ENCODE results near the gene COPS7B.
"Not testable (repeated sequence)": the region's sequence is repeated elsewhere in the genome, so short reads cannot be mapped to it uniquely, and the experiment has no call there.

Gene COPS7B

DNA sequence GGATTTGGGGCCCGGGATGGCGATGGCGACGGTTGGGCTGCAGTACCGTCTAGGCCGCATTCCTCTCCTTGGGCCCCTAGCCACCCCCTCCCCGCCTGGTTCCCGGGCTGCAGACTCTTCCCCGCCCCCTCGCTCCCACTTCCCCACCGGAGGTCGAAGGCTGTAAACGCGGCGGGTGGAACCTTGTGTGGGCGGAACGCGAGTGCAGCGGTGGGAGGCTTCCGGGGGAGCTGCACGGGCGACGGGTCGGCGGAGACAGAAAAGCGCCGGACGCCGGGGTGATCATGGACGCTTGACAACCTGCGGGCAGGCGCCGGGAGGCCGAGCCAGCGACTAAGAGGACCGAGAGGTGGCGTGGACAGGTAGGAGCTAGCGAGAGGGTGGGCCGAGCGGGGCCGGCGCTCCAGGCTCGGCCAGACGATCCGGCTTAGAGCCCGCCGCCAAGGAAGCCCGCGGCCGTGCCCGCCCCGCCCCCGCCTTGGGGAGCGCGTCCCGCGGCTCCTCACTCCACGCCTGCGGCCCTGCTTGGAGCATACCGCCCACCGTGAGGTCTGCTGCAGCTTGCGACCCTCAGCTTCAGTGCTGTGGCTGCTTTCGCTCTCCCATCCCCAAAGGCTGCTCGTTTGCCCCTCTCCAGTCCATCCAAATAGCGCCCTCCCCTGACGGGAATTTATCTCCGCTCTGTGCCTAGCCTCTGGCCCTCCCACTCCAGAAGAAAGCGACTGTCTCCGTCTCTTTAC lies at the start of gene COPS7B:
COPS7B (plus strand) TSS at position 269 of the 740 bp plus-strand sequence. CDS start 2,126 bp downstream, outside the sequence.
- TF ChIP-seq, protein P1, sequence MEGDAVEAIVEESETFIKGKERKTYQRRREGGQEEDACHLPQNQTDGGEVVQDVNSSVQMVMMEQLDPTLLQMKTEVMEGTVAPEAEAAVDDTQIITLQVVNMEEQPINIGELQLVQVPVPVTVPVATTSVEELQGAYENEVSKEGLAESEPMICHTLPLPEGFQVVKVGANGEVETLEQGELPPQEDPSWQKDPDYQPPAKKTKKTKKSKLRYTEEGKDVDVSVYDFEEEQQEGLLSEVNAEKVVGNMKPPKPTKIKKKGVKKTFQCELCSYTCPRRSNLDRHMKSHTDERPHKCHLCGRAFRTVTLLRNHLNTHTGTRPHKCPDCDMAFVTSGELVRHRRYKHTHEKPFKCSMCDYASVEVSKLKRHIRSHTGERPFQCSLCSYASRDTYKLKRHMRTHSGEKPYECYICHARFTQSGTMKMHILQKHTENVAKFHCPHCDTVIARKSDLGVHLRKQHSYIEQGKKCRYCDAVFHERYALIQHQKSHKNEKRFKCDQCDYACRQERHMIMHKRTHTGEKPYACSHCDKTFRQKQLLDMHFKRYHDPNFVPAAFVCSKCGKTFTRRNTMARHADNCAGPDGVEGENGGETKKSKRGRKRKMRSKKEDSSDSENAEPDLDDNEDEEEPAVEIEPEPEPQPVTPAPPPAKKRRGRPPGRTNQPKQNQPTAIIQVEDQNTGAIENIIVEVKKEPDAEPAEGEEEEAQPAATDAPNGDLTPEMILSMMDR (conservative IDR thresholded peaks at IDR 0.05), result peak; percentile 63
- peak; percentile 74 for TF ChIP-seq ZFX (IDR thresholded peaks at IDR 0.05)
- H3K27ac ChIP-seq, result peak within 1 kb of the TSS; percentile 77

DNA sequence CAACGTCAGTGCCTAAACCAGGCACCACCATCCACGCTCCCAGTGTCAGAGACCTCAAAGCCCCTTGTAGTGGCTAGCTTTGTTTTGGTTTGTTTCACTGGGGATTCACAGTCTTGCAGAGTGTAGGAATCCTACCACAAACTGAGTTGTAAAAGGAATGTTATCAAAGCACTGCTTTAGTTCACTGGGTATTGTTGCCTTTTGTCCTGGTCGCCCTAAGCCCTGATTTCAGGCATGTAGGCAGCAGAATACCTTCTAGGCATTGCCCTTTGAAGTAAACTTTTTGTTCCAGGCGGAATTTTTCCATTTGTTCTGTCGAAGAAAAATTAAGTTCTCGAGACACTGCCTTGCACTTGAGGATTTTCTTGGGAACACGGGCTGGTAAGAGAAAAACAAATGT lies 48.5 kb upstream of the COPS7B start:
- TF ChIP-seq, protein P1 (conservative IDR thresholded peaks at IDR 0.05), result no peak
- no peak for TF ChIP-seq ZFX (IDR thresholded peaks at IDR 0.05)
- no peak overlapping the region for H3K27ac ChIP-seq

DNA sequence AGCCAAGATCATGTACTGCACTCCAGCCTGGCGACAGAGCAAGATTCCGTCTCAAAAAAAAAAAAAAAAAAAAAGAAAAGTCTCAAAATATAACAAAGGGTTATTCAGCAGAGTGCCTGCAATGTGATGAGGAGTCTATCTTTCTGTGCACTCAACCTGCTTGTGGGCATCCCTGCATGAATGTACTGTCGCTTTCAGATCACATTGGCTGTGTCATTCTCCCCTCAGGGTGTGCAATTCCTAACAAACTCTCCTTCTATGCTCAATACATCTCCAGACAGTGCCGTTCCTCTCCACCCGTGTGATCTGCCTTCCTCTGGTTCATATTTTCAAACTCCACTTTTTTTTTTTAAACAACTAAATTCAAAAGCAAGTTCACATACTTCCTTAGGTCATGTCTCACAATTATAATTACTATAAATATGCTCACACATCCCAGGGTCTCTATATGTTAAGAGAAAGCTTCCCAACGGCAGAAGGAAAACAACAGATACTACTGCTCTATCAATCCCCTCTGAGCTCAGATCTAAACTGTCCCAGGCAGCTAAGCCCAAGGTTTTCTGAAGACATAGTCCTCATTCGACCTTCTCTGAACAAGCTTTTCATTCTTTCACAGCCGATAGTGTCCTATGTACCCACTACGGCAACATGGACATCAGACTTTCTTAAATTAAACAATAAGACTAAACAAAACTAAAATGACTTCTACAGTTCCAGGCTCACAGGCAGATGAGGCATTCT lies 42.7 kb upstream of the COPS7B start:
- TF ChIP-seq, protein P1 (conservative IDR thresholded peaks at IDR 0.05), result no peak
- TF ChIP-seq ZFX (IDR thresholded peaks at IDR 0.05), result no peak
- H3K27ac ChIP-seq, result no peak overlapping the region

DNA sequence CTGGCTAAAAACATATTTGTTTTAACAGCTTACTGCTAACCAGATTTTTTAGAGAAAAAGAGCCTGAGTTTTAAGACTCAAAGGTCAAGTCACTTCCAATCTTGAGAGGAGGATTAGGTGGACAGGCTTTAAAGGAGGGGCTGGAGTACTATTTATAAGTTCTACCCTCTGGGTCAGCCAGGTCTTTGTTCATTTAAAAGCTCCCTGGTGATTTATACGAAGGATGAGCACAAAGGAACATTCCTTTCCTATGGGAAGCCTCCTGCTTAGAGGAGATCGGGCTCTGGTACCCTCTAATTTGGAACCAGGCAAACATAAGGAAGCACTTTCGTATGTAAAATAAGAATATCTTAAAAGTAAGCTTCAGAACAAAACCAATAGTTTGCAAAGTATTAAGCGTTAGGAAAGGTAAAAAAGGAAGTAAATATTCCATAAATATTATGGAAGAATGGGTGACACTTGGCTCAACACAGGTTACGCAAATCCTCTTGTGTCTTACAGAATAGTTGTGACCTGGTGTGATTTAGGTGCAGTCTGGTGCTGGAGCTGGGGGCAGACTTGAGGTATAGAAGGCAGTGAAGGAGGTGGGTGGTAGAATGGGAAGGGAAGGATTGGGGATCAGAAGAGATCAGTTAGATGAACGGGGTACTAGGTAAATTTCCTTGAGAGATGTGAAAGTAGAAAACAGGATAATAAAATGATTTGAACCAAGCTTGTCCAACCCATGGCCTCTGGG lies 40.8 kb upstream of the COPS7B start:
- TF ChIP-seq, protein P1 (conservative IDR thresholded peaks at IDR 0.05), result no peak
- no peak for TF ChIP-seq ZFX (IDR thresholded peaks at IDR 0.05)

DNA sequence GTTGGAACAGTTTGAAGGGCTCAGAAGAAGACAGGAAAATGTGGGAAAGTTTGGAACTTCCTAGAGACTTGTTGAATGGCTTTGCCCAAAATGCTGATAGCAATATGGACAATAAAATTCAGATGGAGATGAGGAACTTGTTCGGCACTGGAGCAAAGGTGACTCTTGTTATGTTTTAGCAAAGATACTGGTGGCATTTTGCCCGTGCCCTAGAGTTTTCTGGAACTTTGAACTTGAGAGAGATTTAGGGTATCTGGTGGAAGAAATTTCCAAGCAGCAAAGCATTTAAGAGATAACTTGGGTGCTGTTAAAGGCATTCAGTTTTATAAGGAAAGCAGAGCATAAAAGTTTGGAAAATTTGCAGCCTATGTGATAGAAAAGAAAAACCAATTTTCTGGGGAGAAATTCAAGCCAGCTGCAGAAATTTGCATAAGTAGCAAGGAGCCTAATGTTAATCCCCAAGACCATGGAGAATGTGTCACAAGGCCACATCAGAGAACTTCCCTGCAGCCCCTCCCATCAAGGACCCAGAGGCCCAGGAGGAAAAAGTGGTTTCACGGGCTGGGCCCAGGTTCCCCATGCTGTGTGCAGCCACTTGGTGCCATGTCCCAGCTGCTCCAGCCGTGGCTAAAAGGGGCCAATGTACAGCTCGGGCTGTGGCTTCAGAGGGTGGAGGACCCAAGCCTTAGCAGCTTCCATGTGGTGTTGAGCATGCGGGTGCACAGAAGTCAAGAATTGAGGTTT lies 37.9 kb upstream of the COPS7B start:
- H3K27ac ChIP-seq, result not testable (repeated sequence)

More for the DNA sequence above, 40.8 kb upstream of the COPS7B start:
- no peak overlapping the region for H3K27ac ChIP-seq

DNA sequence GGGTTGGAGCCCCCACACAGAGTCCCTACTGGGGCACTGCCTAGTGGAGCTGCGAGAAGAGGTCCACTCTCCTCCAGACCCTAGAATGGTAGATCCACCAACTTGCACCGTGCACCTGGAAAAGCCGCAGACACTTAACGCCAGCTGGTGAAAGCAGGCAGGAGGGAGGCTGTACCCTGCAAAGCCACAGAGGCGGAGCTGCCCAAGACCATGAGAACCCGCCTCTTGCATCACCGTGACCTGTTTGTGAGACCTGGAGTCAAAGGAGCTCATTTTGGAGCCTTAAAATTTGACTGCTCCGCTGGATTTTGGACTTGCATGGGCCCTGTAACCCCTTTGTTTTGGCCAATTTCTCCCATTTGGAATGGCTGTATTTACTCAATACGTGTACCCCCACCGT lies 37.2 kb upstream of the COPS7B start:
- not testable (repeated sequence) for H3K27ac ChIP-seq

DNA sequence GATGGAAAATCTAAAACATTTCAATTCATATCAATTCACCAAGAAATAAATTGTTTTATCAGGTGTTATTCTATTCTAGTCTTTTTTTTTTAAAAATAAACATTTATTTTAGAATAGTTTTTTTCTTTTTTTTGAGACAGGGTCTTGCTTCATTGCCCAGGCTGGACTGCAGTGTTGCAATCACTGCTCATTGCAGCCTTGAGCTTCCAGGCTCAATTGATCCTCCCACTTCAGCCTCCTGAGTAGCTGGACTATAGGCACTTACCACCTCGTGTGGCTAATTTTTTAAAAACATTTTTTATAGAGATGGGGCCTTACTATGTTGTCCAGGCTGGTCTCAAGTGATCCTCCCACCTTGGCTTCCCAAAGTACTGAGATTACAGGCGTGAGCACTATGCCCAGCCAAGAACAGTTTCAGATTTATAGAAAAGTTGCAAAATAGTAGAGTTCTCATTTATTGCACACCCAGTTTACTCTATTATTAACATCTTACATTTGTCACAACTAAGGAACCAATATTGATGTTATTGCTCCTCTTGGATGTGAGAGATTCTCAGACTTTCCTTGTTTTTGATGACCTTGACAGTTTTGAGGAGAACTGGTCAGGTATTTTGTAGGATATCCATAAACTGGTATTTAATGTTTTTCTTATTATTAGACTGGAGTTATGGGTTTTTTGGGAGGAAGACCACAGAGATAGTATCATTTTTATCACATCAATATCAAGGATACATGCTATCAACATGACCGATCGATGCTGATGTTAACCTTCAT lies 35.0 kb upstream of the COPS7B start:
- TF ChIP-seq ZFX (IDR thresholded peaks at IDR 0.05), result no peak
- TF ChIP-seq, protein P1 (conservative IDR thresholded peaks at IDR 0.05), result no peak

More for the DNA sequence above, 35.0 kb upstream of the COPS7B start:
- H3K27ac ChIP-seq, result no peak overlapping the region

All from C4-2B (cell line).